H1 (cell line): ENCODE measurements around the gene MRPS6.

Experiments
- ATF2 ChIP-seq: IDR thresholded peaks from 2 replicates; pipeline ENCODE4 v1.6.1; 2012; ENCODE audit warnings: low read length, inconsistent platforms
- CBX8 ChIP-seq: fragments of 300-800, 300-1000 bp; sonication (generic); IDR thresholded peaks from 2 replicates; pipeline ENCODE4 v1.7.1; 2016; ENCODE audit warnings: low read depth, low read length, borderline replicate concordance
- CEBPB ChIP-seq: IDR thresholded peaks from 2 replicates; pipeline ENCODE4 v1.6.1; 2012; ENCODE audit warnings: low read depth, low read length
- CTBP2 ChIP-seq: IDR thresholded peaks from 2 replicates; pipeline ENCODE4 v1.7.0; 2011; ENCODE audit warnings: borderline replicate concordance, mild to moderate bottlenecking, moderate library complexity, mixed read lengths, low read length; ENCODE audit not compliant: insufficient read depth, insufficient read length
- EZH2 ChIP-seq: fragments of 200-600 bp; sonication (generic); IDR thresholded peaks from 2 replicates; pipeline ENCODE4 v1.7.1; 2012; ENCODE audit warnings: low read depth, mild to moderate bottlenecking, moderate library complexity, low read length, inconsistent platforms; ENCODE audit not compliant: severe bottlenecking
- POLR2A ChIP-seq, 2 experiments: IDR thresholded peaks; 1 replicate in 1 of 2; 2 replicates in 1 of 2; pipeline ENCODE4 v1.6.1; 2011; ENCODE audit warnings: low read depth in 2 of 2, low read length in 2 of 2, mild to moderate bottlenecking in 2 of 2; ENCODE audit errors: control extremely low read depth in 1 of 2
- RFX5 ChIP-seq: IDR thresholded peaks from 2 replicates; pipeline ENCODE4 v1.6.1; 2011; ENCODE audit warnings: low read depth, low read length, improper control_type of control experiment, borderline replicate concordance
- SIX5 ChIP-seq: IDR thresholded peaks from 2 replicates; pipeline ENCODE4 v1.6.1; 2011; ENCODE audit warnings: mild to moderate bottlenecking, low read depth, low read length
- TAF1 ChIP-seq: IDR thresholded peaks from 2 replicates; pipeline ENCODE4 v1.6.1; 2011; ENCODE audit warnings: mild to moderate bottlenecking, low read depth, low read length
- YY1 ChIP-seq: IDR thresholded peaks from 2 replicates; pipeline ENCODE4 v1.6.1; 2011; ENCODE audit warnings: low read depth, mild to moderate bottlenecking, low read length
- TF ChIP-seq, protein P1 (sequence below), 3 experiments: IDR thresholded peaks; 1 replicate in 2 of 3; 2 replicates in 1 of 3; pipeline versions ENCODE4 v1.5.1 to v1.6.1; 2011; ENCODE audit warnings: low read length in 3 of 3, mild to moderate bottlenecking in 3 of 3, inconsistent platforms in 2 of 3, low read depth in 1 of 3, moderate library complexity in 1 of 3; ENCODE audit not compliant: insufficient read depth in 1 of 3; ENCODE audit errors: control extremely low read depth in 1 of 3
- TF ChIP-seq, protein P2 (sequence below): IDR thresholded peaks from 2 replicates; pipeline ENCODE4 v1.6.1; 2012; ENCODE audit warnings: inconsistent platforms
- TF ChIP-seq, protein P3 (sequence below): IDR thresholded peaks from 2 replicates; pipeline ENCODE4 v1.6.1; 2011; ENCODE audit warnings: low read length, improper control_type of control experiment

DNA sequence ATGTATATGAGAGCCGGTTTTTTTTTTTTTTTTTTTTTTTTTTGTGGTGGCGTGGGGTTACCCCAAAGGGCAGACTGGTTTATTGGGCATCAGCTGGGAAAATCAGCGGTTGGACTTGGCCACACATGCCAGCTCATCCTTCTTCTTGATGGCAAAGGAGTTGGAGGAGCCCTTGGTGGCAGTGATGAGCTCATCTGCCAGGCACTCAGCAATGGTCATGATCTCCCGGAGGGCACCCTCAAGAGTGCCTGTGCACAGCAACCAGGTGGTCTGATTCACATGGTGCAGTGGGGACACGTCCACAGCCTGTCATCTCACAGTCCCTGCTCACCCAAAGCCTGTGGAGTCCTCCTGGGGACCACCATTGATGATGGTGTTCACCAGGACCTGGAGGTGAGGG, 62.0 kb downstream of the MRPS6 start:
- TF ChIP-seq CEBPB (no peak), POLR2A (IDR thresholded peaks at IDR 0.05; ENCODE audit: control extremely low read depth in 1 of 2, low read depth in 2 of 2, low read length in 2 of 2) (no peak), ATF2 (no peak), CTBP2 (no peak), SIX5 (no peak), TAF1 (no peak), CBX8 (no peak), YY1 (no peak), EZH2 (no peak), RFX5 (no peak)
- TF ChIP-seq, protein P1, sequence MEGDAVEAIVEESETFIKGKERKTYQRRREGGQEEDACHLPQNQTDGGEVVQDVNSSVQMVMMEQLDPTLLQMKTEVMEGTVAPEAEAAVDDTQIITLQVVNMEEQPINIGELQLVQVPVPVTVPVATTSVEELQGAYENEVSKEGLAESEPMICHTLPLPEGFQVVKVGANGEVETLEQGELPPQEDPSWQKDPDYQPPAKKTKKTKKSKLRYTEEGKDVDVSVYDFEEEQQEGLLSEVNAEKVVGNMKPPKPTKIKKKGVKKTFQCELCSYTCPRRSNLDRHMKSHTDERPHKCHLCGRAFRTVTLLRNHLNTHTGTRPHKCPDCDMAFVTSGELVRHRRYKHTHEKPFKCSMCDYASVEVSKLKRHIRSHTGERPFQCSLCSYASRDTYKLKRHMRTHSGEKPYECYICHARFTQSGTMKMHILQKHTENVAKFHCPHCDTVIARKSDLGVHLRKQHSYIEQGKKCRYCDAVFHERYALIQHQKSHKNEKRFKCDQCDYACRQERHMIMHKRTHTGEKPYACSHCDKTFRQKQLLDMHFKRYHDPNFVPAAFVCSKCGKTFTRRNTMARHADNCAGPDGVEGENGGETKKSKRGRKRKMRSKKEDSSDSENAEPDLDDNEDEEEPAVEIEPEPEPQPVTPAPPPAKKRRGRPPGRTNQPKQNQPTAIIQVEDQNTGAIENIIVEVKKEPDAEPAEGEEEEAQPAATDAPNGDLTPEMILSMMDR (IDR thresholded peaks at IDR 0.05; ENCODE audit: control extremely low read depth in 1 of 3, insufficient read depth in 1 of 3, low read depth in 1 of 3, low read length in 3 of 3) = no peak
- TF ChIP-seq, protein P2, sequence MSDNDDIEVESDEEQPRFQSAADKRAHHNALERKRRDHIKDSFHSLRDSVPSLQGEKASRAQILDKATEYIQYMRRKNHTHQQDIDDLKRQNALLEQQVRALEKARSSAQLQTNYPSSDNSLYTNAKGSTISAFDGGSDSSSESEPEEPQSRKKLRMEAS = no peak
- TF ChIP-seq, protein P3, sequence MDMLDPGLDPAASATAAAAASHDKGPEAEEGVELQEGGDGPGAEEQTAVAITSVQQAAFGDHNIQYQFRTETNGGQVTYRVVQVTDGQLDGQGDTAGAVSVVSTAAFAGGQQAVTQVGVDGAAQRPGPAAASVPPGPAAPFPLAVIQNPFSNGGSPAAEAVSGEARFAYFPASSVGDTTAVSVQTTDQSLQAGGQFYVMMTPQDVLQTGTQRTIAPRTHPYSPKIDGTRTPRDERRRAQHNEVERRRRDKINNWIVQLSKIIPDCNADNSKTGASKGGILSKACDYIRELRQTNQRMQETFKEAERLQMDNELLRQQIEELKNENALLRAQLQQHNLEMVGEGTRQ = no peak
